Breast epithelium (tissue), 4 donors: Measurements from ENCODE around the gene GRK5. TPM values are rescaled to one million over a fixed set of nuclear protein-coding genes. Genes with fewer than 3 reads are reported as not detected.
A peak's percentile ranks its signal among the peaks of the same experiment; 100 is the strongest.
"Not testable (repeated sequence)": the region's sequence is repeated elsewhere in the genome, so short reads cannot be mapped to it uniquely, and the experiment has no call there.

Source experiments
- DNase-seq, 2 donors: peaks; one replicate each; pipeline ENCODE4 v3.0.0-alpha.2; 2019; ENCODE audit warnings: low spot score in 2 of 2
- H3K27ac ChIP-seq, 2 donors: fragments of 200-600 bp; sonication (generic) in 1 of 2; one replicate each; pipeline ENCODE4 v1.5.1; 2016 to 2019; ENCODE audit warnings: mild to moderate bottlenecking in 1 of 2
- H3K27me3 ChIP-seq, 2 donors: fragments of 200-600 bp; sonication (generic) in 1 of 2; one replicate each; pipeline versions ENCODE4 v1.5.1 to v1.6.0; 2017 to 2019; ENCODE audit warnings: control low read depth in 1 of 2, mild to moderate bottlenecking in 1 of 2
- H3K36me3 ChIP-seq: fragments of 200-600 bp; one replicate; pipeline ENCODE4 v1.5.1; 2019
- H3K4me1 ChIP-seq, 2 donors: fragments of 200-600 bp; sonication (generic); one replicate each; pipeline ENCODE4 v1.5.1; 2016 to 2019; ENCODE audit warnings: control low read depth in 1 of 2
- H3K4me3 ChIP-seq, 3 donors: fragments of 200-600 bp; sonication (generic); 1 replicate in 2 of 3; 2 replicates in 1 of 3; pipeline ENCODE4 v1.5.1; 2016 to 2019; ENCODE audit warnings: mild to moderate bottlenecking in 3 of 3, moderate library complexity in 2 of 3
- H3K9me3 ChIP-seq, 2 donors: fragments of 200-600 bp; sonication (generic) in 1 of 2; one replicate each; pipeline ENCODE4 v1.5.1; 2016 to 2019; ENCODE audit warnings: control low read depth in 1 of 2
- POLR2A ChIP-seq: fragments of 450-650 bp; IDR thresholded peaks from one replicate; pipeline ENCODE4 v1.6.1; 2016; ENCODE audit warnings: antibody characterized with exemption, mild to moderate bottlenecking, moderate library complexity
- POLR2AphosphoS5 ChIP-seq, 3 donors: sonication (generic); formaldehyde crosslinking; IDR thresholded peaks; one replicate each; pipeline ENCODE4 v1.6.1; 2017; ENCODE audit warnings: antibody characterized with exemption in 3 of 3
- intact Hi-C: fragments of 100-400 bp; cut with DNase I; formaldehyde crosslinking; loops from one replicate; pipeline ENCODE4 v1.15.1; 2023; ENCODE audit warnings: low total_unique reads
- total RNA-seq, 3 donors: library from RNA; depleted of rRNA; stranded (reverse); fragments of >200 nt; gene quantifications; one replicate each; pipeline ENCODE4 v1.1.0, GENCODE V29; 2016
- TF ChIP-seq, protein P1 (sequence below), 3 donors: fragments of 450-650 bp; IDR thresholded peaks; one replicate each; pipeline ENCODE4 v1.5.1; 2016 to 2017; ENCODE audit warnings: antibody characterized with exemption in 3 of 3, mild to moderate bottlenecking in 3 of 3, moderate library complexity in 3 of 3

Gene GRK5
- total RNA-seq, 3 donors from 2014 or later = 14.9 to 20.6 (median 15.2) TPM

DNA sequence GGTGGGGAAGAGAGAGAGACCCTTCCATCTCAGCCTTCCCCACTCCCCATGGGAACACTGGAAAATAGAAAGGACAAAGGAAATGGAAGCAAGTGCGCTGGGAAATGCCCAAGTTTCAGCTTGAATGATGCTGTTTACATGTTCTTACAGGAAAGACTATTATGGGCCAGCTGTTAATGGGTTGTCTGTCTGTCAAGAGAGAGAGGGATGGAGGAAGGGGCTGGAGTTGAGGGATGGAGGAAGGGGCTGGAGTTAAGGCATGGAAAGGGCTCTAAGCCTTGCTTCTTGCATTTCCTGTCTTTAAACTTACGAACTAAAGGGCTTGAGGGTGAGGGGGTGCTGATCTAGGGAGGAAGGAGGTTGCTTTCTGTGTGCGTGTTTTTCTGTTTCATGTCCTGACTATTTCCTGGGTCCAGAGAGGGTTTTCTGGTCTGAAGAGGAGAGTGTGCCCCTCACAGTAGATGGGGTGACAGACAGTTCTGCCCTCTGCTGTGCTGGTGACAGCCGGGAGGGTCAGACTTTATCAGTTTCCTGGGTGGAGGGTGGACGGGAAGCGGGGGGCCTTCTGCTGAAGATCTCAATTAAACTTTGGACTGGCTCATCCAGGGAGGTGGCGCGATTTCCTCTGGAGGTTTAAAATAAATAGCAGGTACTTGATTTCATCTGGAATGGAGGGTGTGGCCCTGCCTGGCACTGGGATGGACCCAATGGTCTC is 30.5 kb downstream of the GRK5 start:
- H3K27me3 ChIP-seq = no peaks in the 10 kb centered on the region
- H3K27ac ChIP-seq = peak overlapping the region in 1 of 2 donors; percentile 80
- intact Hi-C loops = loop anchor here (2.0 kb wide), 1 partner anchor 35 kb away; no protein-coding TSS in a partner anchor

GRCh38 chr10:119238577-119238976 is 31.2 kb downstream of the GRK5 start:
- Histone ChIP-seq H3K4me3 (no peak overlapping the region), H3K4me1 (no peaks in the 10 kb centered on the region), H3K27me3 (no peaks in the 10 kb centered on the region), H3K27ac (peak overlapping the region in 1 of 2 donors; percentile 80), H3K9me3 (no peaks in the 10 kb centered on the region), H3K36me3 (no peaks in the 10 kb centered on the region)
- no peak for TF ChIP-seq POLR2A
- TF ChIP-seq POLR2AphosphoS5 (IDR thresholded peaks at IDR 0.05) = no peak
- TF ChIP-seq, protein P1, sequence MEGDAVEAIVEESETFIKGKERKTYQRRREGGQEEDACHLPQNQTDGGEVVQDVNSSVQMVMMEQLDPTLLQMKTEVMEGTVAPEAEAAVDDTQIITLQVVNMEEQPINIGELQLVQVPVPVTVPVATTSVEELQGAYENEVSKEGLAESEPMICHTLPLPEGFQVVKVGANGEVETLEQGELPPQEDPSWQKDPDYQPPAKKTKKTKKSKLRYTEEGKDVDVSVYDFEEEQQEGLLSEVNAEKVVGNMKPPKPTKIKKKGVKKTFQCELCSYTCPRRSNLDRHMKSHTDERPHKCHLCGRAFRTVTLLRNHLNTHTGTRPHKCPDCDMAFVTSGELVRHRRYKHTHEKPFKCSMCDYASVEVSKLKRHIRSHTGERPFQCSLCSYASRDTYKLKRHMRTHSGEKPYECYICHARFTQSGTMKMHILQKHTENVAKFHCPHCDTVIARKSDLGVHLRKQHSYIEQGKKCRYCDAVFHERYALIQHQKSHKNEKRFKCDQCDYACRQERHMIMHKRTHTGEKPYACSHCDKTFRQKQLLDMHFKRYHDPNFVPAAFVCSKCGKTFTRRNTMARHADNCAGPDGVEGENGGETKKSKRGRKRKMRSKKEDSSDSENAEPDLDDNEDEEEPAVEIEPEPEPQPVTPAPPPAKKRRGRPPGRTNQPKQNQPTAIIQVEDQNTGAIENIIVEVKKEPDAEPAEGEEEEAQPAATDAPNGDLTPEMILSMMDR (IDR thresholded peaks at IDR 0.05) = no peak
- intact Hi-C loops = no loop called here
- no peak for DNase-seq

More for the DNA sequence above, 30.5 kb downstream of the GRK5 start:
- Histone ChIP-seq H3K36me3 (no peaks in the 10 kb centered on the region), H3K9me3 (no peaks in the 10 kb centered on the region), H3K4me3 (no peak overlapping the region), H3K4me1 (no peaks in the 10 kb centered on the region)
- no peak for DNase-seq
- no peak for TF ChIP-seq POLR2A
- TF ChIP-seq POLR2AphosphoS5 (IDR thresholded peaks at IDR 0.05) = no peak
- TF ChIP-seq, protein P1 (IDR thresholded peaks at IDR 0.05) = no peak

GRCh38 chr10:119239015-119239414 is 31.6 kb downstream of the GRK5 start:
- H3K27ac ChIP-seq, H3K4me1 ChIP-seq, intact Hi-C loops: not testable (repeated sequence)

DNA sequence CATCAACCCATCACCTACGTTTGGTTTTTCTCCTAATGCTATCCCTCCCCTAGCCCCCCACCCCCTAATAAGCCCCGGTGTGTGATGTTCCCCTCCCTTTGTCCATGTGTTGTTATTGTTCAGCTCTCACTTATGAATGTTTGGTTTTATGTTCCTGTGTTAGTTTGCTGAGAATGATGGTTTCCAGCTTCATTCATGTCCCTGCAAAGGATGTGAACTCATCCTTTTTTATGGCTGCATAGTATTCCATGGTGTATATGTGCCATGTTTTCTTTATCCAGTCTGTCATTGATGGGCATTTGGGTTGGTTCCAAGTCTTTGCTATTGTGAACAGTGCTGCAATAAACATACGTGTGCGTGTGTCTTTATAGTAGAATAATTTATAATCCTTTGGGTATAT is 32.3 kb downstream of the GRK5 start:
- H3K27me3 ChIP-seq, H3K4me3 ChIP-seq, H3K27ac ChIP-seq, H3K4me1 ChIP-seq, intact Hi-C loops, DNase-seq, H3K36me3 ChIP-seq, H3K9me3 ChIP-seq: not testable (repeated sequence)

More at GRCh38 chr10:119239015-119239414, 31.6 kb downstream of the GRK5 start:
- H3K9me3 ChIP-seq, H3K27me3 ChIP-seq, H3K4me3 ChIP-seq, H3K36me3 ChIP-seq, DNase-seq: not testable (repeated sequence)

DNA sequence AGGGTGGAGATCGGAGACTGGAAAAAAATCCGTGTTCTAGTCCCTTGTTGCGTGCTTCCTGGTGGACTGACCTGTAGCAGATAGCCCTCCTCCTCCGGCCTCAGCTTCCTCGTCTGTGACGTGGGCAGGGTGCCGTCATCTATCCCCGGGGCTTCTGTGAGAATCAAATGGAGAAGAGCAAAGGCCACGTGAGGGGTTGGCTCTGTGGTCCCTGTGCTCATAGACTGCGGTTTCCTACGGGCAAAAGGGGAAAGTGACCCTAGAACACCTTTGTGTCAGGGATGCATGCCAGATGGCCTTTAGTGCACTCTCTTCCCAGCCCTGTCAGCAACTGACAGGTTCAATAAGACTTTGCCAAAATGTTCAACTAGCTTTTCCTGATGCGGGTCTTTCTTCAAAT is 33.7 kb downstream of the GRK5 start:
- intact Hi-C loops = no loop called here
- Histone ChIP-seq H3K4me3 (no peak overlapping the region), H3K27me3 (no peaks in the 10 kb centered on the region), H3K9me3 (no peaks in the 10 kb centered on the region), H3K36me3 (no peaks in the 10 kb centered on the region), H3K4me1 (no peaks in the 10 kb centered on the region), H3K27ac (no peak overlapping the region)
- no peak for DNase-seq
- TF ChIP-seq, protein P1 (IDR thresholded peaks at IDR 0.05) = no peak
- TF ChIP-seq POLR2AphosphoS5 (IDR thresholded peaks at IDR 0.05) (no peak), POLR2A (no peak)

GRCh38 chr10:119242186-119242585 is 34.8 kb downstream of the GRK5 start:
- TF ChIP-seq POLR2AphosphoS5 (IDR thresholded peaks at IDR 0.05) = no peak
- Histone ChIP-seq H3K4me1 (no peaks in the 10 kb centered on the region), H3K36me3 (no peaks in the 10 kb centered on the region), H3K27me3 (no peaks in the 10 kb centered on the region), H3K9me3 (no peaks in the 10 kb centered on the region), H3K4me3 (no peak overlapping the region), H3K27ac (peak overlapping the region in 1 of 2 donors; percentile 25)
- intact Hi-C loops = no loop called here
- no peak for DNase-seq
